HG03457 (cell line): ENCODE data around the gene SCUBE1.

ENCODE experiments used
- ATAC-seq: cut with Tn5 transposase; IDR thresholded peaks from one replicate; pipeline ENCODE4 v1.9.1; 2021; ENCODE audit warnings: moderate number of reproducible peaks; ENCODE audit not compliant: unreplicated experiment

Gene SCUBE1

DNA sequence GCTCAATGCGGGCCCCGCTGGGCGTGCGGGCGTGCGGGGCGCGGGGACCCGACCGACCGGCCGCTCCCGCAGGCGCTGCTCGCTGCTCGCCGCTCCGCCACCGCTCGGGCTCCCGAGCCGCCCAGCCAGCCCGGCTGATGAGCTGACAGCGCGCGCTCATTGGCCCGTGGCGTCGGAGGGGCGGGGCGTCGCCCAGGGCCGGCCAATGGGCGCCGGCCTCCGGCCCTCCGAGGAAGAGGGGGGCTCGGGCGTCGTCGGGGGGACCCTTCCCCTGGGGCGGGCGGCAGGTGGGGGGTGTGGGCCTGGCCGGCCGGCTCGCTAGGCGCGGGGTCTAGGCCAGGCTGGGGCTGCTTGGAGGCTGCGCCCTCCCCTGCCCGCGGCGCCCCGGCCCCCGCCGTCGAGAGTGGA lies at the start of gene SCUBE1:
SCUBE1 (minus strand) TSS at position 111 of the 408 bp plus-strand sequence. CDS start 111 bp downstream, outside the sequence.
- ATAC-seq, result no peak

DNA sequence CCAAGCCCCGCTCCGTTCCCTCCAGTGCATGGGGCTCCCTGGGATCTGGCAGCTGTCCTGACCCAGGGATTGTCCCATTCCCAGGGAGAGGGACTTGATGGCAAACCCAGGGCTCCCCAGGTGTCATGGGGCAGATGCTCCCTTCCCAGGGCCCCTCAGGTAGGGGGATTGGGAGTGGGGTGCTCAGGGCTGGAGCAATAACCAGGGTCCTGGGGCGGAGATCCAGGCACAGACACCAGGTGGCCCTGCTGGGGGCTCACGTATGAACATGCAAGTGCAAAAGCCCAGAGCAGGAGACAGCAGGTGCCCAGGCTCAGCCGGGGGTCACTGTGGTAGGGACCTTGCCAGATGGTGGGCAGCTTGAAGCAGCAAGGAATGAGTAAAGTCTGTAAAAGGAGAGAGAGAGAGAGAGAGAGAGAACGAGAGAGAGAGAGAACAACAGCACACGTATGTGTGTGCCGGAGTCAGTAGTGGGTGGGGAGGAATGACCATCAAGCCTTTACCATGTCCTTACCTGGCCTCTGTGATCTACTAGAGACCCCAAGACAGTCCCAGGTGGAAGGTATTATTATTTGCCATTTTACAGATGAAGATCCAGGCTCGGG lies 49.3 kb upstream of the SCUBE1 start:
- ATAC-seq, result no peak

- ATAC-seq, result no peak
These were observed 48.1 kb upstream of the SCUBE1 start for GRCh38 chr22:43391306-43391705.

DNA sequence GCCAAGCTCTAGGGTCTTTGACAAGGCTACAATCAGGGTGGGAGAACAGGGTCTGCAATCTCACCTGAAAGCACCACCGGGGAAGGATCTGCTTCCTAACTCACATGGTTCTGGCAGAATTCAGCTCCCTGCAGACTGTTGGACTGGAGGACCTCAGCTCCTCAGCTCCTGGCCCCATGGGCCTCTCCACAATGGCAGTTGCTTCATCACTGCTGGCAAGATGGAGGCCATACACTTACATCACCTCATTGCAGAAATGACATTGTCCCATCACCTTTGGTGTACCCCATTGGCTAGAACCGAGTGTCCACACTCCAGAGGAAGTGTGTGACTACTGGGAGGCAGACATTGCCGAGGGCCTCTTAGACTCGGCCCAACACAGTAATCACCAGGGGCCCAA lies 47.7 kb upstream of the SCUBE1 start:
- ATAC-seq, result no peak

DNA sequence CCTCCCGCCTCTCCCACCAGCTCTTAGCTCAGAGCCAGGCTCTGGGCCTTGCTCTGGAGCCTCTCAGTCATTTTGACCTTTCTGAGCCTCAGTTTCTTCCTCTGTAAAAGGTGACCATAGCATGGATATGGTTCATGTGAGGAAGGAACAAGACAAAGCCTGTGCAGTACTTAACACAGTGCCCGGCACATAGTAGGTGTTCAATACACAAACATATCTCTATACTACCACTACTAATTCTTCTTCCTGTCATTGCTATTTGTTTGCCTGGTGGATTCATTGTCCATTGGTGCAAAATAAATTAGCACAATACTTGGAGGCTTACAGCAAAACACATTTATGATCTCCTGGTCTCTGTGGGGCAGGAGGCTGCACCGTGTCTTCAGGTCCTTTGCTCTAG lies 47.0 kb upstream of the SCUBE1 start:
- no peak for ATAC-seq

DNA sequence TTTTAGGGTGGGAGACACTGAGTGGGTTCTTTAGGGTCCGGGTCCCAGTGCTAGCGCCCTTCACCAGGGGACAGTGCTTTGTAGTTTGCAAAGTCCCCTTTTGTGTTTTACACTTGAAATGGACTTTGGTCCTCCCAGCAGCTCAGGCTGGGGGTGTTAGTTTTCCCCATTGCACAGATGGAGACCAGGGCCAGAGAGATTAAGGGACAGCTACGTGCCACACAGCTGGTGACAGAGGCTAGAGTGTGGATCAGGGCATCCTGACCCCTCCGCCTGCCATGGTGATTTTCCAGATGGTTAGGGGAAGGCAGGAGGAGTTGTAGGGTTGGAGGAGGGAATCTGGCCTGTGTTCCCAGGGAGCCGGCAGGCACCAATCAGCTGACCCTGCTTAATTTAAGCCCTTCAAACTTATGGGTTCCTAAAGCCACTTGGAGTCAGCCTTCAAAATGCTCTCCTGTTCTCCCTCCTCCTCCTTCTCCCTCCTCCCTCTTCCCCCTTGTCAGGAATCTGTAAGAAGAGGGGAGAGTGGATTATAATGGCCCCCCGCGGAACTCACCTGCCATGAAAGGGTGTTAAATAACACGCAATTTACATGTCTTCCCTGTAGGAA lies 46.2 kb upstream of the SCUBE1 start:
- no peak for ATAC-seq

DNA sequence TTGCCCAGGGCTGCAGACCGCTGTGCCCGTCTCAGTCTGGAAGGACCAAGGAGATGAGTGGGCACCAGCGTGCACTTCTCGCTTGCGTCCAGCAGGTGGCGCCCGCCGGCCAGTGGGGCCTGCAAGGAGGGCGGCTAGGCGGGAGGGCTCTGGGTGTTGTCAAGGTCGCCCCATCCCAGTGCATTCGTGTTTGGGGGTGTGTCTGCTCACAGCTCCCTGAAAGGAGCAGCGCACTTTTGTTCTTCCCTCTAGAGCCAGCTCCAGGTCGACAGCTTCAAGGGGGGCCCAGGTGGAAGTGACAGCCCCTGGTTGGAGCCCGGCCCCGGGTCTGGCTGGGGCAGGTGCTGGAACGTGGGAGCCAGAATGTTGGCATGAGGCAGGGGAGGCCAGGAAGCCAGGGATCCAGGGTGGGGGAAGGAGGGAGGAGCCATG lies 45.3 kb upstream of the SCUBE1 start:
- ATAC-seq, result no peak

- no peak for ATAC-seq
These were observed 44.6 kb upstream of the SCUBE1 start for GRCh38 chr22:43387815-43388214.

- ATAC-seq, result no peak
These were observed 42.8 kb upstream of the SCUBE1 start for GRCh38 chr22:43385770-43386641.

- ATAC-seq, result no peak
These were observed 41.7 kb upstream of the SCUBE1 start for GRCh38 chr22:43384863-43385262.

GRCh38 chr22:43381693-43382092 lies 38.5 kb upstream of the SCUBE1 start:
- ATAC-seq, result no peak

DNA sequence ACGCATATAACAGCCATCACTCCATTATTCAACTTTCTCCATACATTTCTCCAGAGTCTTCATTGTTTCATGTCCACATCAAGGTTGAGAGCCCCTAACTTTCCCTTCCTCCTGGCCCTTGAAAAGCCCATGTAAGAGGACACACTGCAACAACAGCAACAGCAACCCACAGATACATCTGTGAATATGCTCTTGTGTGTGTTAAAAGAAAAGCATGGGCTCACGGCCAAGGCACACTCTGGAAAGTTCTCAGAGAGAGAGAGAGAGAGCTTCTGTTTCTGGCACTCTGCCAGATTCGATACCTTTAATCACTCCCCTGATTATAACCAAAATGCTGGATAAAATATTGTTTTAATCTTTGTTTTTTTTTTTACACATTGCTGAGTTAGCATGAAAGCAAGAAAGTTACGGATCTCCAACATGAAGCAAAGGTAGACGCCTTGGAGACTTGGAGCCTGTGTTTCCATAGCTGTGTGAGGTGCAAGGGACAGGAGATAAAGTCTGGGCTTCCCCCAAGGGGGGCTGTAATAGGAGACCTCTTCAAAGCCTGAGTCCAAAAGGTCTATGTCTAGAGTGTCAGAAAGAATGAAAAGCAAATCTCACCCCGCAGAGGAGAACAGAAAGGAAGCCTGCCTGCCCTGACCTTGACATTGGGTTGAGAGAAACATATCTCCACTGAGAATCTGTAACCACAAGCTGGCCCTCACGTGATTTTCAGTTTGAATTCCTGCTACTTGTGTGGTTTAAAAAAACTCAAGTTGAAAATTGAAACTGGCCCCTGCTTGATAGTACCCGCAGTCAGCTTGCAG lies 34.9 kb upstream of the SCUBE1 start:
- ATAC-seq, result no peak

DNA sequence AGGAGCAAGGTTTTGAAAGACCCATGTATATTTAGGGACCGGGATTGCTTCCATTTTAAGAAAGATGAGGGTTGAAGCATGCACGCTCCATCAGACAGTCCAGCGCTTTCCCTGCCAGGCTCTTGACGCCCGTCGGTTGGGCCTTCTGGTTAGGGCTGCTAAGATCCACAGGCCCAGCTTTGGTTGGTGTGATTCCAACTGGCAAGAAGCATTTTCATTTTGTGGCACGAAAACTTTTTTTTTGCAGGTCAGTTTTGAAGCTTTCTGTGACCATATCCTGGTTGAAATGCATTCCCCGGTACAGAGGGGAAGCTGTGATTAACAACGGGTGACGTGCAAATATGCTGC lies 34.4 kb upstream of the SCUBE1 start:
- no peak for ATAC-seq

GRCh38 chr22:43376765-43377547 lies 33.8 kb upstream of the SCUBE1 start:
- no peak for ATAC-seq

- ATAC-seq, result no peak
These were observed 32.8 kb upstream of the SCUBE1 start for GRCh38 chr22:43375951-43376455.

- no peak for ATAC-seq
These were observed 26.9 kb upstream of the SCUBE1 start for GRCh38 chr22:43370036-43370435.

- no peak for ATAC-seq
These were observed 22.7 kb upstream of the SCUBE1 start for GRCh38 chr22:43365715-43366440.

DNA sequence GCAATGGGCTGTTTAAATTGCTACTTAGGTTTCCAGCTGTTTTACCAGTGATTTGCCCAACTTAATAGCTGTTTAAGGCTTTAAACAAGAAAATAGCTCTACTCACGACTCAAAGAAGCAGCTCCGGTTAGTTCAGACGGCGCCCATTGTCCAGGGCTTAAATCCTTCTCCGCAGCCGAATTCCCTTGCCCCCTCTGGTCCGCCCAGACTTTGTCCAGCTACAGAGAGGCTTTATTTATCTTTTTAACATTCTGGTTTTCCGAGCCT lies 20.9 kb upstream of the SCUBE1 start:
- no peak for ATAC-seq

GRCh38 chr22:43363315-43364168 lies 20.4 kb upstream of the SCUBE1 start:
- no peak for ATAC-seq
